A673 (cell line): ENCODE measurements around the gene INPP4B.

Source experiments
- CTCF ChIP-seq: fragments of 300-800, 200-600 bp; sonication (generic); conservative IDR thresholded peaks from 2 replicates; pipeline ENCODE4 v1.5.1; 2017; ENCODE audit warnings: low read depth, mild to moderate bottlenecking, antibody characterized with exemption, low read length, moderate library complexity, mixed read lengths
- EZH2 ChIP-seq: fragments of 200-600 bp; sonication (generic); IDR thresholded peaks from 2 replicates; pipeline ENCODE4 v1.6.1; 2017; ENCODE audit warnings: borderline replicate concordance, low read depth, mild to moderate bottlenecking, mixed read lengths, antibody characterized with exemption, low read length; ENCODE audit not compliant: poor library complexity, severe bottlenecking

DNA sequence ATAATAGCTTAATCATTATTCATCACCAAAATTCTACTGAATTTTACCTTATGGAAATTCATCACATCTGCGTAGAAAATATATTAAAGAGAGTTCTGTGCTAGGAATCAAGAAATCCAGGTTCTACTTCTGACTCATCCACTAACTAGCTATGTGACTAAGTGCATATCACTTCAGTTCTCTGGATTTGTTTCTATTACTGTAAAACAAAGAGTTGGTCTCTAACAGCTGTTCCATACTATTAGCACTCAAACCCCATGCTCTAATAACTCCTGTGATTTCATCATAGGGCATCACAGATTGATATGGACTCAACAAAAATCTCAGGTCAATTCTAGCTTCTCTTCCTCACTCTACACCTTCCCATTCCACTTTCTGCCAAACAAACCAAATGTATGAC lies 572.0 kb downstream of the INPP4B start:
- TF ChIP-seq CTCF: no peak
- TF ChIP-seq EZH2: no peak
